K562 (cell line): ENCODE measurements around the gene INSL4. TPM values are rescaled to one million over a fixed set of nuclear protein-coding genes. Genes with fewer than 3 reads are reported as not detected.

Source experiments
- ATAC-seq: fragments of 200-7000 bp; cut with Tn5 transposase; 3 replicates; pipeline ENCODE4 v1.9.1; 2020; ENCODE audit warnings: moderate library complexity
- BruUV-seq: library from RNA; stranded (reverse); fragments of 400-500 nt; replicated peaks from 2 replicates; lab custom pipeline; 2021; lab: Mats Ljungman, UMichigan
- CTCF ChIA-PET: fragments of 300-600 bp; formaldehyde crosslinking; extraction: SDS; loops from one replicate; lab custom pipeline; 2021; ENCODE audit warnings: low intra/inter-chr PET ratio; lab: Yijun Ruan, JAX
- POLR2A ChIA-PET: fragments of 300-600, 350-650 bp; sonication (Branson Sonifier 250); formaldehyde crosslinking; extraction: SDS; loops from one replicate; lab custom pipeline; 2021; ENCODE audit warnings: antibody characterized with exemption, inconsistent platforms; lab: Yijun Ruan, JAX
- DNase-seq, 4 experiments: peaks; one replicate each; pipeline versions ENCODE4 v3.0.0 to v3.0.0-alpha.2; 2011 to 2018; ENCODE audit warnings: low spot score in 3 of 4, mixed read lengths in 3 of 4; ENCODE audit errors: extremely low read depth in 1 of 4
- FAIRE-seq: peaks from 2 replicates; lab custom pipeline; 2011; peaks lifted over from hg19 to GRCh38; lab: Jason Lieb, UNC
- H2AFZ ChIP-seq: 2 replicates; pipeline ENCODE4 v1.6.0; 2011; ENCODE audit warnings: low read depth, low read length, control low read depth, inconsistent platforms
- H3K27ac ChIP-seq: fragments of 200-600 bp; 3 replicates; pipeline ENCODE4 v1.8.0; 2011; ENCODE audit warnings: low read depth, mild to moderate bottlenecking, control low read depth, inconsistent platforms, low read length, moderate library complexity, mixed read lengths; ENCODE audit errors: extremely low read depth
- H3K27me3 ChIP-seq, 2 experiments: fragments of 300-600 bp in 1 of 2; 2 replicates in 1 of 2; 3 replicates in 1 of 2; pipeline versions ENCODE4 v1.6.0 to v1.8.0; 2011; ENCODE audit warnings: inconsistent platforms in 2 of 2, low read length in 2 of 2, mild to moderate bottlenecking in 1 of 2, mixed read lengths in 1 of 2, moderate library complexity in 1 of 2; ENCODE audit not compliant: control insufficient read depth in 2 of 2, insufficient read depth in 2 of 2
- H3K36me3 ChIP-seq: fragments of 300-600 bp; 3 replicates; pipeline ENCODE4 v1.8.0; 2011; ENCODE audit warnings: mild to moderate bottlenecking, low read length, inconsistent platforms; ENCODE audit not compliant: control insufficient read depth, insufficient read depth
- H3K4me1 ChIP-seq, 2 experiments: fragments of 200-600 bp in 1 of 2; replicated peaks in 1 of 2; 2 replicates in 1 of 2; 3 replicates in 1 of 2; pipeline versions ENCODE4 v1.5.1 to v1.8.0; 2011; ENCODE audit warnings: inconsistent platforms in 2 of 2, low read length in 2 of 2, mild to moderate bottlenecking in 1 of 2, mixed read lengths in 1 of 2, moderate library complexity in 1 of 2; ENCODE audit not compliant: control insufficient read depth in 2 of 2, insufficient read depth in 2 of 2
- H3K4me2 ChIP-seq: 2 replicates; pipeline ENCODE4 v1.6.1; 2011; ENCODE audit warnings: low read length, control low read depth, inconsistent platforms, mixed read lengths; ENCODE audit not compliant: insufficient read depth
- H3K4me3 ChIP-seq: fragments of 200-600 bp; sonication (generic), shearing (Covaris generic); 2 replicates; pipeline ENCODE4 v1.5.1; 2016; ENCODE audit warnings: control low read depth, inconsistent platforms
- H3K79me2 ChIP-seq: fragments of 200-600 bp; 3 replicates; pipeline ENCODE4 v1.8.0; 2011; ENCODE audit warnings: low read length, inconsistent platforms; ENCODE audit not compliant: control insufficient read depth, insufficient read depth
- H3K9ac ChIP-seq, 2 experiments: 2 replicates each; pipeline versions ENCODE4 v1.6.0 to v1.6.1; 2011; ENCODE audit warnings: low read depth in 2 of 2, low read length in 2 of 2, control low read depth in 1 of 2, inconsistent platforms in 1 of 2, mild to moderate bottlenecking in 1 of 2, mixed read lengths in 1 of 2; ENCODE audit not compliant: insufficient read depth in 1 of 2
- H3K9me1 ChIP-seq: one replicate; pipeline ENCODE4 v1.6.0; 2011; ENCODE audit warnings: inconsistent platforms, mild to moderate bottlenecking, low read length, moderate library complexity; ENCODE audit not compliant: control insufficient read depth, insufficient read depth
- H3K9me3 ChIP-seq: replicated peaks from 2 replicates; pipeline ENCODE4 v1.5.1; 2011; ENCODE audit warnings: low read depth, low read length, inconsistent platforms; ENCODE audit not compliant: control insufficient read depth, insufficient read depth
- H4K20me1 ChIP-seq: replicated peaks from 2 replicates; pipeline ENCODE4 v1.6.1; 2011; ENCODE audit warnings: low read length, inconsistent platforms, mixed read lengths; ENCODE audit not compliant: control insufficient read depth, insufficient read depth
- CBX1 ChIP-seq: sonication (generic); IDR thresholded peaks from 2 replicates; pipeline ENCODE4 v1.6.1; 2016; ENCODE audit warnings: antibody characterized with exemption, low read depth, mild to moderate bottlenecking
- CBX2 ChIP-seq: fragments of 200-600 bp; sonication (generic); IDR thresholded peaks from one replicate; pipeline ENCODE4 v1.6.1; 2012; ENCODE audit warnings: mild to moderate bottlenecking, low read length, inconsistent platforms; ENCODE audit not compliant: insufficient read depth, poor library complexity, severe bottlenecking
- DMBX1 ChIP-seq: fragments of 250-450 bp; sonication (Bioruptor Pico); IDR thresholded peaks from 2 replicates; pipeline ENCODE4 v1.8.0; 2022; ENCODE audit warnings: inconsistent platforms, mild to moderate bottlenecking, moderate library complexity, borderline replicate concordance
- ELF1 ChIP-seq: fragments of 200-800 bp; sonication (Bioruptor generic); IDR thresholded peaks from 2 replicates; pipeline ENCODE4 v1.6.1; 2016; ENCODE audit warnings: missing genetic modification characterization, missing compliant biosample characterization
- GABPB2 ChIP-seq: fragments of 250-450 bp; sonication (Bioruptor Pico); conservative IDR thresholded peaks from 2 replicates; pipeline ENCODE4 v1.5.1; 2021; ENCODE audit warnings: mild to moderate bottlenecking
- HCFC1 ChIP-seq: IDR thresholded peaks from 2 replicates; pipeline ENCODE4 v1.6.1; 2012; ENCODE audit warnings: low read depth, low read length, improper control_type of control experiment
- KDM2B ChIP-seq: fragments of 250-450 bp; sonication (Bioruptor Pico); IDR thresholded peaks from 2 replicates; pipeline ENCODE4 v1.8.0; 2021; ENCODE audit warnings: mild to moderate bottlenecking, moderate library complexity
- MAZ ChIP-seq, 2 experiments: fragments of 450-650 bp in 1 of 2; sonication (generic) in 1 of 2; formaldehyde crosslinking; IDR thresholded peaks in 1 of 2; conservative IDR thresholded peaks in 1 of 2; 2 replicates each; pipeline versions ENCODE4 v1.4.0 to v1.5.0; 2020; ENCODE audit warnings: mild to moderate bottlenecking in 1 of 2, missing genetic modification reagents in 1 of 2
- MCM2 ChIP-seq: fragments of 450-650 bp; IDR thresholded peaks from 2 replicates; pipeline ENCODE4 v1.6.1; 2017; ENCODE audit warnings: low read depth, mild to moderate bottlenecking
- MTF1 ChIP-seq: fragments of 250-450 bp; sonication (Bioruptor Pico); IDR thresholded peaks from 2 replicates; pipeline ENCODE4 v1.9.0; 2021; ENCODE audit warnings: moderate library complexity, mild to moderate bottlenecking, inconsistent platforms, borderline replicate concordance
- OTX1 ChIP-seq: fragments of 450-650 bp; formaldehyde crosslinking; IDR thresholded peaks from 2 replicates; pipeline ENCODE4 v1.4.0; 2022; ENCODE audit warnings: mild to moderate bottlenecking
- POLR2AphosphoS2 ChIP-seq: IDR thresholded peaks from 2 replicates; pipeline ENCODE4 v1.6.1; 2012; ENCODE audit warnings: low read length, improper control_type of control experiment
- RAD21 ChIP-seq, 2 experiments: fragments of 250-450 bp in 1 of 2; fragments of 450-650 bp in 1 of 2; sonication (Bioruptor Pico) in 1 of 2; formaldehyde crosslinking in 1 of 2; IDR thresholded peaks in 1 of 2; conservative IDR thresholded peaks in 1 of 2; 2 replicates each; pipeline versions ENCODE4 v1.4.0 to v1.8.0; 2020 to 2022; ENCODE audit warnings: mild to moderate bottlenecking in 2 of 2, moderate library complexity in 1 of 2
- SIRT6 ChIP-seq: IDR thresholded peaks from one replicate; pipeline ENCODE4 v1.6.1; 2012; ENCODE audit warnings: low read depth, mild to moderate bottlenecking, control low read depth, inconsistent platforms, low read length, moderate library complexity
- SMARCB1 ChIP-seq: IDR thresholded peaks from 2 replicates; pipeline ENCODE4 v1.6.1; 2011; ENCODE audit warnings: improper control_type of control experiment, low read depth; ENCODE audit not compliant: insufficient read length
- SNAPC5 ChIP-seq: fragments of 250-450 bp; sonication (Bioruptor Pico); IDR thresholded peaks from 2 replicates; pipeline ENCODE4 v1.8.0; 2021; ENCODE audit warnings: moderate library complexity, mild to moderate bottlenecking, inconsistent platforms
- SRSF7 ChIP-seq: fragments of 200-400 bp; formaldehyde crosslinking; optimal IDR thresholded peaks from 2 replicates; pipeline ENCODE3; 2017; ENCODE audit warnings: mild to moderate bottlenecking, low read depth, low read length
- ZFP36 ChIP-seq: fragments of 150-350 bp; IDR thresholded peaks from 2 replicates; pipeline ENCODE4 v1.6.1; 2018; ENCODE audit warnings: low read length, low read depth; ENCODE audit not compliant: partially characterized antibody
- ZNF124 ChIP-seq: sonication (generic); formaldehyde crosslinking; IDR thresholded peaks from 2 replicates; pipeline ENCODE4 v1.8.1; 2022; ENCODE audit warnings: missing genetic modification reagents
- ZNF212 ChIP-seq: fragments of 450-650 bp; formaldehyde crosslinking; IDR thresholded peaks from 2 replicates; pipeline ENCODE4 v1.4.0; 2020; ENCODE audit warnings: mild to moderate bottlenecking
- in situ Hi-C: fragments of 300-500 bp; cut with MboI; formaldehyde crosslinking; loops from 4 replicates; pipeline ENCODE4 v1.15.0; 2018; ENCODE audit warnings: inconsistent platforms, mixed read lengths
- intact Hi-C: fragments of 100-400 bp; cut with micrococcal nuclease; formaldehyde crosslinking; loops from 2 replicates; pipeline ENCODE4 v1.14.2; 2022
- polyA plus RNA-seq, 8 experiments: library from polyadenylated mRNA; depleted of rRNA in 4 of 8; stranded (reverse) in 5 of 8; unstranded in 3 of 8; fragments of >200 nt; fragmentation: Nextera tagmentation in 2 of 8; fragmentation: Illumina TruSeq in 1 of 8; extraction: Ambion mirVana in 2 of 8; extraction: Trizol in 1 of 8; gene quantifications; 2 replicates each; pipeline versions ENCODE4 v1.2.1 to v1.2.3, GENCODE V29; 2011 to 2014; ENCODE audit warnings: inconsistent platforms in 1 of 8, missing spikeins in 1 of 8
- total RNA-seq, 7 experiments: library from RNA; depleted of rRNA in 6 of 7; stranded (reverse); fragments of >200 nt in 6 of 7; fragmentation: Illumina TruSeq in 2 of 7; extraction: Trizol in 2 of 7; gene quantifications; 2 replicates each; pipeline versions ENCODE4 v1.2.1 to v1.2.3, GENCODE V29; 2011 to 2021; ENCODE audit warnings: low replicate concordance in 1 of 7

Gene INSL4
- total and polyA plus RNA-seq, 9 of the 15 experiments (the other 6 are each of a cell fraction or from before 2014, with no cell fraction given) = not detected

GRCh38 chr9:5264219-5264595, 33.0 kb downstream of the INSL4 start:
- FAIRE-seq (no peak), ATAC-seq (no peak), DNase-seq (no peak)
- Histone ChIP-seq H3K27me3 (no peaks in the 10 kb centered on the region; a peak in 1 of 5 replicates), H3K4me1 (no peaks in the 10 kb centered on the region), H3K27ac (no peak overlapping the region), H3K36me3 (no peaks in the 10 kb centered on the region), H3K9me3 (no peaks in the 10 kb centered on the region), H3K9me1 (no peaks in the 10 kb centered on the region), H3K9ac (no peak overlapping the region), H2AFZ (no peak overlapping the region), H4K20me1 (no peaks in the 10 kb centered on the region), H3K4me2 (no peak overlapping the region), H3K4me3 (no peak overlapping the region), H3K79me2 (no peaks in the 10 kb centered on the region)
- intact Hi-C loops = loop anchor here (5.0 to 10.0 kb wide), 2 partner anchors 161 to 507 kb away; no protein-coding TSS in a partner anchor
- in situ Hi-C loops = no loop called here
- ChIA-PET POLR2A (no interaction called here), CTCF (no interaction called here)
- TF ChIP-seq SIRT6 (no peak), SMARCB1 (no peak), MTF1 (CRISPR knock-in tag) (no peak), SRSF7 (no peak), CBX2 (no peak), MAZ (CRISPR knock-in tag; conservative IDR thresholded peaks at IDR 0.05 in 1 of 2, IDR thresholded peaks at IDR 0.05 in 1 of 2) (no peak), ELF1 (no peak), OTX1 (no peak), GABPB2 (CRISPR knock-in tag) (no peak), CBX1 (no peak), MCM2 (no peak), KDM2B (no peak), ZNF124 (no peak), SNAPC5 (CRISPR knock-in tag) (no peak), ZFP36 (no peak), DMBX1 (CRISPR knock-in tag) (no peak), HCFC1 (no peak), POLR2AphosphoS2 (no peak), RAD21 (CRISPR knock-in tag; conservative IDR thresholded peaks at IDR 0.05 in 1 of 2, IDR thresholded peaks at IDR 0.05 in 1 of 2) (no peak), ZNF212 (CRISPR knock-in tag) (no peak)
- no TSS peak for BruUV-seq
